HG03439 (cell line): ENCODE measurements around the gene CHST5.

Source experiments
- ATAC-seq: cut with Tn5 transposase; IDR thresholded peaks from one replicate; pipeline ENCODE4 v1.9.1; 2021; ENCODE audit warnings: mild to moderate bottlenecking, moderate library complexity; ENCODE audit not compliant: unreplicated experiment

Gene CHST5

GRCh38 chr16:75479421-75479990 is 56.4 kb downstream of the CHST5 start:
- no peak for ATAC-seq
